Testis (tissue), 3 donors: Measurements from ENCODE around the gene ALAD. TPM values are rescaled to one million over a fixed set of nuclear protein-coding genes. Genes with fewer than 3 reads are reported as not detected.

Experiments used
- DNase-seq: peaks from one replicate; pipeline ENCODE4 v3.0.0-alpha.2; 2019
- H3K27ac ChIP-seq, 2 donors: fragments of 200-600 bp; sonication (generic); one replicate each; pipeline ENCODE4 v1.5.1; 2019
- H3K27me3 ChIP-seq: fragments of 200-600 bp; sonication (generic); one replicate; pipeline ENCODE4 v1.5.1; 2019
- H3K36me3 ChIP-seq: fragments of 200-600 bp; sonication (generic); one replicate; pipeline ENCODE4 v1.5.1; 2017; ENCODE audit warnings: low read depth; ENCODE audit errors: missing control alignments
- H3K4me1 ChIP-seq: fragments of 200-600 bp; sonication (generic); one replicate; pipeline ENCODE4 v1.5.1; 2019
- H3K4me3 ChIP-seq, 2 donors: fragments of 200-600 bp; sonication (generic); one replicate each; pipeline ENCODE4 v1.5.1; 2017 to 2019
- H3K9me3 ChIP-seq: fragments of 200-600 bp; sonication (generic); one replicate; pipeline ENCODE4 v1.5.1; 2017
- POLR2A ChIP-seq: fragments of 450-650 bp; IDR thresholded peaks from one replicate; pipeline ENCODE4 v1.6.1; 2017; ENCODE audit warnings: antibody characterized with exemption, mild to moderate bottlenecking, moderate library complexity
- WGBS, 2 donors: methylation state at CpG; one replicate each; pipeline ENCODE4 v1.1.5; 2018; 5-methylcytosine and 5-hydroxymethylcytosine counted together
- intact Hi-C: fragments of 100-400 bp; cut with DNase I; formaldehyde crosslinking; loops from one replicate; pipeline ENCODE4 v1.15.1; 2023; ENCODE audit warnings: low total_unique reads
- polyA plus RNA-seq: library from polyadenylated mRNA; stranded (reverse); fragments of 350-450 nt; fragmentation: Illumina TruSeq; extraction: RNeasy Lipid Tissue Mini Kit (QIAGEN cat#74804); gene quantifications from one replicate; pipeline ENCODE4 v1.2.3, GENCODE V29; 2014; ENCODE audit warnings: low read depth, low replicate concordance; ENCODE audit not compliant: insufficient read depth
- total RNA-seq, 2 donors: library from RNA; depleted of rRNA; stranded (reverse); fragments of >200 nt; gene quantifications; one replicate each; pipeline ENCODE4 v1.2.3, GENCODE V29; 2016
- TF ChIP-seq, protein P1 (sequence below), 3 experiments: fragments of 450-650 bp in 2 of 3; fragments of 200-600 bp in 1 of 3; sonication (generic) in 1 of 3; IDR thresholded peaks; one replicate each; pipeline ENCODE4 v1.5.1; 2016 to 2019; ENCODE audit warnings: antibody characterized with exemption in 3 of 3, mild to moderate bottlenecking in 2 of 3, moderate library complexity in 1 of 3

The ALAD gene
- total and polyA plus RNA-seq, 3 donors from 2014 or later = 44.8 to 58.6 (median 52.8) TPM

DNA sequence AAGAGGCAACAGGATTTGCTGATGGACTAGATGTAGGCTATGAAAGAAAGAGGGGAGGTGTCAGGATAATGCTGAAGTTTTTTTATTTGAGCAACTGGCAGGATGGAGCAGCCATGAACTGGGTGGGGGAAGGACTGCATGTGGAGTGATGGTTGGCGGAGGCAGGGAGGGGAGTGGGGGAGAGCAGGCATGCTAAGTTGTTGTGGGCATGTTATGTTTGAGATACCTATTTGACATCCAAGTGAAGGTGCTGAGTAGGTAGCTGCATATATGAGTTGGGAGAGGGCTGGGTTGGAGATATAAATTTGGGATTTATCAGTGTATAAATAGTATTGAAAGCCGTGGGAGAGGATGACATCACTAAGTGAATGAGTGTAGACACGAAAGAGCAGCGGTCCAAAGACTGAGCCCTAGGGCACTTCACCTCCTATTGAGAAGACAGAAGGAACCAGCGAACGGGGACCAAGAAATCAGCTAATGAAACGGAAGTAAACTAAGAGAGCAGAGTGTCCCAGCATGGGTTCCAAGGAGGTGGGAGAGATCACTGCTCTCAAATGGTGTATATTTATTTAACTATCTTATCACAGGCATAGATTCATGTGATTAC, 44.3 kb downstream of the ALAD start:
- Histone ChIP-seq H3K4me1 (no peaks in the 10 kb centered on the region), H3K27me3 (no peaks in the 10 kb centered on the region), H3K4me3 (no peak overlapping the region), H3K27ac (no peak overlapping the region), H3K36me3 (no peaks in the 10 kb centered on the region), H3K9me3 (no peaks in the 10 kb centered on the region)
- no peak for DNase-seq
- TF ChIP-seq, protein P1, sequence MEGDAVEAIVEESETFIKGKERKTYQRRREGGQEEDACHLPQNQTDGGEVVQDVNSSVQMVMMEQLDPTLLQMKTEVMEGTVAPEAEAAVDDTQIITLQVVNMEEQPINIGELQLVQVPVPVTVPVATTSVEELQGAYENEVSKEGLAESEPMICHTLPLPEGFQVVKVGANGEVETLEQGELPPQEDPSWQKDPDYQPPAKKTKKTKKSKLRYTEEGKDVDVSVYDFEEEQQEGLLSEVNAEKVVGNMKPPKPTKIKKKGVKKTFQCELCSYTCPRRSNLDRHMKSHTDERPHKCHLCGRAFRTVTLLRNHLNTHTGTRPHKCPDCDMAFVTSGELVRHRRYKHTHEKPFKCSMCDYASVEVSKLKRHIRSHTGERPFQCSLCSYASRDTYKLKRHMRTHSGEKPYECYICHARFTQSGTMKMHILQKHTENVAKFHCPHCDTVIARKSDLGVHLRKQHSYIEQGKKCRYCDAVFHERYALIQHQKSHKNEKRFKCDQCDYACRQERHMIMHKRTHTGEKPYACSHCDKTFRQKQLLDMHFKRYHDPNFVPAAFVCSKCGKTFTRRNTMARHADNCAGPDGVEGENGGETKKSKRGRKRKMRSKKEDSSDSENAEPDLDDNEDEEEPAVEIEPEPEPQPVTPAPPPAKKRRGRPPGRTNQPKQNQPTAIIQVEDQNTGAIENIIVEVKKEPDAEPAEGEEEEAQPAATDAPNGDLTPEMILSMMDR (IDR thresholded peaks at IDR 0.05) = no peak
- no peak for TF ChIP-seq POLR2A
- intact Hi-C loops = no loop called here
- 61 to 70% methylated on average over 7 of the region's 7 CpGs for WGBS, 2 donors

DNA sequence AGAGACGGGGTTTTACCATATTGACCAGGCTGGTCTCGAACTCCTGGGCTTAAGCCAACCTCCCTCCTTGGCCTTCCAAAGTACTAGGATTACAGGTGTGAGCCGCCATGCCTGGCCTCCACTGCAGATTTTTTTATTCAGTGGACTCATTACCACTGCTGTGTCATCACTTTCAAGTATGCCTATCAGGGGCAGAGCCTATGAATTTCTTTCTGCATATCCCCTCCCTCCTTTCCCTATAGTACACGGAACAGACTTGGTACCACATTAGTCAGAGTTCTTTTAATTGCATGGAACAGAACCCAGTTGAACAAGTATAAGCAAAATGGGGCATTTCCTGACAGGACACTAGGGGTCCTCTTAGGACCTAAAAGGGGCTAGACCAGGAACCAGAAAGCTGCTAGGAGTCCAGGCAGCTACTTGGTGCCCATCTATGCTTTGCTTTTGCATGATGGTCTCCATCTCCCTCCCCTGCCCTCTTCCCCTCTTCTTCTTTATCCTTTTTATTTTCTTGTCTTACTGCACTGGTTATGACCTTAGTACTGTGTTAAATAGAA, 46.0 kb downstream of the ALAD start:
- Histone ChIP-seq H3K27me3 (no peaks in the 10 kb centered on the region), H3K4me1 (peaks cover 11% of the 10 kb centered on the region)

DNA sequence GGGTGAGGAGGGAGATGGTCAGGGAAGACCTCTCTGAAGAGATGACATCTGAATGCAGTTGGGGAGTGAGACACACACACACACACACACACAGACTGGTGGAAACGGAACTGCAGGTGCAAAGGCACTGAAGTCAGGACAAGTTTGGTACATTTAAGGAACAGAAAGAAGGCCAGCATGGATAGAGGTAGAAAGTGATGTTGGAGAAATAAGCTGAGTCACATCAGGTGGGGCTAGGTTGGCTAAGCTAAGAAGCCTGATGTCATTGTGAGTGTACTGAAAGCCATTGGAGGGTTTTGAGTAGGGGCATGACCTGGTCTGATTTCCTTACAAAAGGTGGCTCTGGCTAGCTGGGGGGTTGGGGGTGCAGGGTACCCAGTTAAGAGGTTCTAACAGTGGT, 48.7 kb downstream of the ALAD start:
- no peak for TF ChIP-seq POLR2A
- TF ChIP-seq, protein P1 (IDR thresholded peaks at IDR 0.05) = no peak

More for the DNA sequence above, 46.0 kb downstream of the ALAD start:
- intact Hi-C loops = no loop called here
- Histone ChIP-seq H3K4me3 (no peak overlapping the region), H3K9me3 (no peaks in the 10 kb centered on the region), H3K36me3 (no peaks in the 10 kb centered on the region), H3K27ac (no peak overlapping the region)
- DNase-seq = no peak
- 84 to 89% methylated on average over 4 of the region's 4 CpGs for WGBS, 2 donors
- TF ChIP-seq, protein P1 (IDR thresholded peaks at IDR 0.05) = no peak
- TF ChIP-seq POLR2A = no peak

DNA sequence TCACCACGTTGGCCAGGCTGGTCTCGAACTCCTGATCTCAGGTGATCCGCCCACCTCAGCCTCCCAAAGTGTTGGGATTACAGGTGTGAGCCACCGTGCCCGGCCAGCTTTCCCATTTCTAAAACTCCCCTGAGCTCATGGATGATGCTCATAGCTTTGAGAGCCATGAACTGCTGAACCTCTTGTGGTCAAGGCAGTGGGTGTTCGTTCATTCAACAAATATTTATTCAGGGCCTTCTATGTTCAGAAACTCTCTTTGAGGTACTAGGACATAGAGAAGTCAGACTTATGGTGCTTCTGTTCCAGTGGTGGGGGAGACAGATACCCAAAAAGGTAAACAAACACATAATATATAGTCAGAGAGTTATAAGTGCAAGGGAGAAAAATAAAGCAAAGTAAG, 49.1 kb downstream of the ALAD start:
- intact Hi-C loops = no loop called here
- 83 to 95% methylated on average over 4 to 6 of the region's 6 CpGs for WGBS, 2 donors
- no peak for DNase-seq
- Histone ChIP-seq H3K27me3 (no peaks in the 10 kb centered on the region), H3K36me3 (no peaks in the 10 kb centered on the region), H3K27ac (no peak overlapping the region), H3K4me3 (no peak overlapping the region), H3K4me1 (peaks cover 13% of the 10 kb centered on the region), H3K9me3 (no peaks in the 10 kb centered on the region)
- no peak for TF ChIP-seq POLR2A
- TF ChIP-seq, protein P1 (IDR thresholded peaks at IDR 0.05) = no peak

More for the DNA sequence above, 48.7 kb downstream of the ALAD start:
- intact Hi-C loops = no loop called here
- H3K27me3 ChIP-seq = no peaks in the 10 kb centered on the region
- H3K4me1 ChIP-seq = peaks cover 13% of the 10 kb centered on the region
- no peak overlapping the region for H3K27ac ChIP-seq
- H3K4me3 ChIP-seq = no peak overlapping the region
- no peak for DNase-seq
- no peaks in the 10 kb centered on the region for H3K9me3 ChIP-seq
- no peaks in the 10 kb centered on the region for H3K36me3 ChIP-seq
- WGBS, 2 donors = 81 to 83% methylated on average over 1 of the region's 1 CpG

DNA sequence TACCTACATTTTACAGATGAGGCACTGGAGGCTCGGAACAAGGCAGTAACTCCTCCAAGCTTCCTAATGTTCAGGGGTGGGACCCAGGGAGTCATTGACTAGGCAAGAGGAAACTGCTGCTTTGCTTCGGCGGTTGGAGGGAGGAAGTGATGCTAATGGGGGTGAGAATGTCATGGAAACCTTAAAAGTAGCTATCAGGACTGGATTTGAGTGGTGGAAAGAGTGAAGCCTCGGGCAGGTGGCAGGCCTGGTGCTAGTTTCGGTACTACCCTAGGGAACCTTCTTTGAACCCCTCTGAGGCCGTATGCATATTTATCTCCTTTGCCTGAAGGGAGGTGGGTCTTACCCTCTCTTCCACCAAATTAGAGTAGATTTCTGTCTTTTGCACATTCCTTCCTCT, 50.1 kb downstream of the ALAD start:
- no peak overlapping the region for H3K27ac ChIP-seq
- H3K4me3 ChIP-seq = no peak overlapping the region
- no peak for DNase-seq
- no peaks in the 10 kb centered on the region for H3K9me3 ChIP-seq
- H3K36me3 ChIP-seq = no peaks in the 10 kb centered on the region
- H3K4me1 ChIP-seq = peaks cover 13% of the 10 kb centered on the region
- TF ChIP-seq POLR2A = no peak
- TF ChIP-seq, protein P1 (IDR thresholded peaks at IDR 0.05) = no peak
- H3K27me3 ChIP-seq = no peaks in the 10 kb centered on the region
- intact Hi-C loops = no loop called here
- 36 to 54% methylated on average over 6 of the region's 6 CpGs for WGBS, 2 donors
